C4-2B (cell line): ENCODE measurements around the gene SCGB1A1.

ENCODE experiments used
- ZFX ChIP-seq: fragments of 450-650 bp; IDR thresholded peaks from 2 replicates; pipeline ENCODE4 v1.6.1; 2017
- TF ChIP-seq, protein P1 (sequence below): fragments of 450-650 bp; conservative IDR thresholded peaks from 2 replicates; pipeline ENCODE4 v1.5.1; 2017; ENCODE audit warnings: mild to moderate bottlenecking

DNA sequence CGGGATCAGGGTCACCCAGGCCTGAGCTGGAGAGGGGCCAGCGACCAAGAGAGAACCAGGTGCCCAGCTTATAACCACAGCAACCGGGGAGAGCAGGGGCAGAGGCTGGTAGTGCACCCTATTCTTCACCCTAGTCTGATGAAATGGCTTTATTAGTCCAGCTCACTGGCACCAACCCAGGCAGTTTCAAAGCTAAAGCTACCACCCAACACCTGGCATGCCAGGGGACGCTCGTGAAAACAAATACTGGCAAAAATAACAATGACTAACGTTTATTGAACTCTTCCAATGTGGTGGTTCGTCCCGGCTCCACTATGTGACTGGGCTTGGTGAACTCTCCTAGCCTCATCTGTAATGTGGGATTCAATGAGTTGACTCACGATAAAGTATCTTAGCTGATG, 30.6 kb downstream of the SCGB1A1 start:
- TF ChIP-seq, protein P1, sequence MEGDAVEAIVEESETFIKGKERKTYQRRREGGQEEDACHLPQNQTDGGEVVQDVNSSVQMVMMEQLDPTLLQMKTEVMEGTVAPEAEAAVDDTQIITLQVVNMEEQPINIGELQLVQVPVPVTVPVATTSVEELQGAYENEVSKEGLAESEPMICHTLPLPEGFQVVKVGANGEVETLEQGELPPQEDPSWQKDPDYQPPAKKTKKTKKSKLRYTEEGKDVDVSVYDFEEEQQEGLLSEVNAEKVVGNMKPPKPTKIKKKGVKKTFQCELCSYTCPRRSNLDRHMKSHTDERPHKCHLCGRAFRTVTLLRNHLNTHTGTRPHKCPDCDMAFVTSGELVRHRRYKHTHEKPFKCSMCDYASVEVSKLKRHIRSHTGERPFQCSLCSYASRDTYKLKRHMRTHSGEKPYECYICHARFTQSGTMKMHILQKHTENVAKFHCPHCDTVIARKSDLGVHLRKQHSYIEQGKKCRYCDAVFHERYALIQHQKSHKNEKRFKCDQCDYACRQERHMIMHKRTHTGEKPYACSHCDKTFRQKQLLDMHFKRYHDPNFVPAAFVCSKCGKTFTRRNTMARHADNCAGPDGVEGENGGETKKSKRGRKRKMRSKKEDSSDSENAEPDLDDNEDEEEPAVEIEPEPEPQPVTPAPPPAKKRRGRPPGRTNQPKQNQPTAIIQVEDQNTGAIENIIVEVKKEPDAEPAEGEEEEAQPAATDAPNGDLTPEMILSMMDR = no peak
- no peak for TF ChIP-seq ZFX
